Testis (tissue), 3 donors: Measurements from ENCODE around the gene ABCC4. TPM values are rescaled to one million over a fixed set of nuclear protein-coding genes. Genes with fewer than 3 reads are reported as not detected.

Experiments used
- DNase-seq: peaks from one replicate; pipeline ENCODE4 v3.0.0-alpha.2; 2019
- H3K27ac ChIP-seq, 2 donors: fragments of 200-600 bp; sonication (generic); one replicate each; pipeline ENCODE4 v1.5.1; 2019
- H3K27me3 ChIP-seq: fragments of 200-600 bp; sonication (generic); one replicate; pipeline ENCODE4 v1.5.1; 2019
- H3K36me3 ChIP-seq: fragments of 200-600 bp; sonication (generic); one replicate; pipeline ENCODE4 v1.5.1; 2017; ENCODE audit warnings: low read depth; ENCODE audit errors: missing control alignments
- H3K4me1 ChIP-seq: fragments of 200-600 bp; sonication (generic); one replicate; pipeline ENCODE4 v1.5.1; 2019
- H3K4me3 ChIP-seq, 2 donors: fragments of 200-600 bp; sonication (generic); one replicate each; pipeline ENCODE4 v1.5.1; 2017 to 2019
- H3K9me3 ChIP-seq: fragments of 200-600 bp; sonication (generic); one replicate; pipeline ENCODE4 v1.5.1; 2017
- CTCF ChIP-seq, 3 experiments: fragments of 450-650 bp in 2 of 3; fragments of 200-600 bp in 1 of 3; sonication (generic) in 1 of 3; IDR thresholded peaks; one replicate each; pipeline ENCODE4 v1.5.1; 2016 to 2019; ENCODE audit warnings: antibody characterized with exemption in 3 of 3, mild to moderate bottlenecking in 2 of 3, moderate library complexity in 1 of 3
- POLR2A ChIP-seq: fragments of 450-650 bp; IDR thresholded peaks from one replicate; pipeline ENCODE4 v1.6.1; 2017; ENCODE audit warnings: antibody characterized with exemption, mild to moderate bottlenecking, moderate library complexity
- WGBS, 2 donors: methylation state at CpG; one replicate each; pipeline ENCODE4 v1.1.5; 2018; 5-methylcytosine and 5-hydroxymethylcytosine counted together
- intact Hi-C: fragments of 100-400 bp; cut with DNase I; formaldehyde crosslinking; loops from one replicate; pipeline ENCODE4 v1.15.1; 2023; ENCODE audit warnings: low total_unique reads
- polyA plus RNA-seq: library from polyadenylated mRNA; stranded (reverse); fragments of 350-450 nt; fragmentation: Illumina TruSeq; extraction: RNeasy Lipid Tissue Mini Kit (QIAGEN cat#74804); gene quantifications from one replicate; pipeline ENCODE4 v1.2.3, GENCODE V29; 2014; ENCODE audit warnings: low read depth, low replicate concordance; ENCODE audit not compliant: insufficient read depth
- total RNA-seq, 2 donors: library from RNA; depleted of rRNA; stranded (reverse); fragments of >200 nt; gene quantifications; one replicate each; pipeline ENCODE4 v1.2.3, GENCODE V29; 2016

Gene ABCC4
- total and polyA plus RNA-seq, 3 donors from 2014 or later, result 11.0 to 23.5 (median 14.9) TPM

- intact Hi-C loops, result loop anchor here (5.0 kb wide), 1 partner anchor 222 kb away; no protein-coding TSS in a partner anchor
- no peak overlapping the region for H3K27ac ChIP-seq
- H3K36me3 ChIP-seq, result no peaks in the 10 kb centered on the region
- H3K9me3 ChIP-seq, result no peaks in the 10 kb centered on the region
- no peaks in the 10 kb centered on the region for H3K27me3 ChIP-seq
- DNase-seq, result no peak
- 93 to 96% methylated on average over 3 of the region's 3 CpGs for WGBS, 2 donors
- TF ChIP-seq CTCF (IDR thresholded peaks at IDR 0.05), result no peak
- TF ChIP-seq POLR2A, result no peak
- H3K4me1 ChIP-seq, result peaks cover 18% of the 10 kb centered on the region
- no peak overlapping the region for H3K4me3 ChIP-seq
Measured at GRCh38 chr13:95185311-95185710, 115.9 kb downstream of the ABCC4 start.

GRCh38 chr13:95184317-95184716, 116.9 kb downstream of the ABCC4 start:
- Histone ChIP-seq H3K4me3 (no peak overlapping the region), H3K27ac (no peak overlapping the region), H3K4me1 (peaks cover 21% of the 10 kb centered on the region), H3K27me3 (no peaks in the 10 kb centered on the region), H3K9me3 (no peaks in the 10 kb centered on the region), H3K36me3 (no peaks in the 10 kb centered on the region)
- no peak for DNase-seq
- intact Hi-C loops, result no loop called here
- TF ChIP-seq POLR2A, result no peak
- TF ChIP-seq CTCF (IDR thresholded peaks at IDR 0.05), result no peak

GRCh38 chr13:95182570-95183265, 118.5 kb downstream of the ABCC4 start:
- H3K27me3 ChIP-seq, result no peaks in the 10 kb centered on the region
- H3K4me3 ChIP-seq, result no peak overlapping the region
- peaks cover 21% of the 10 kb centered on the region for H3K4me1 ChIP-seq
- intact Hi-C loops, result no loop called here
- no peaks in the 10 kb centered on the region for H3K36me3 ChIP-seq
- TF ChIP-seq CTCF (IDR thresholded peaks at IDR 0.05), result no peak
- no peak for TF ChIP-seq POLR2A
- H3K27ac ChIP-seq, result no peak overlapping the region
- WGBS, 2 donors, result 79 to 80% methylated on average over 5 of the region's 5 CpGs
- no peaks in the 10 kb centered on the region for H3K9me3 ChIP-seq
- no peak for DNase-seq

- intact Hi-C loops, result no loop called here
- no peaks in the 10 kb centered on the region for H3K9me3 ChIP-seq
Measured at GRCh38 chr13:95181586-95181985, 119.7 kb downstream of the ABCC4 start.

More at GRCh38 chr13:95181586-95181985, 119.7 kb downstream of the ABCC4 start:
- H3K27me3 ChIP-seq, result no peaks in the 10 kb centered on the region
- TF ChIP-seq POLR2A, result no peak
- no peak for TF ChIP-seq CTCF (IDR thresholded peaks at IDR 0.05)
- peak overlapping the region in 1 of 2 donors; percentile 73 for H3K27ac ChIP-seq
- H3K4me3 ChIP-seq, result no peak overlapping the region
- DNase-seq, result no peak
- WGBS, 2 donors, result 76 to 79% methylated on average over 2 of the region's 2 CpGs
- no peaks in the 10 kb centered on the region for H3K36me3 ChIP-seq
- H3K4me1 ChIP-seq, result peaks cover 21% of the 10 kb centered on the region
